ENCODE results near the gene MAGEF1. TPM values are rescaled to one million over a fixed set of nuclear protein-coding genes. Genes with fewer than 3 reads are reported as not detected.

The MAGEF1 gene, protein sequence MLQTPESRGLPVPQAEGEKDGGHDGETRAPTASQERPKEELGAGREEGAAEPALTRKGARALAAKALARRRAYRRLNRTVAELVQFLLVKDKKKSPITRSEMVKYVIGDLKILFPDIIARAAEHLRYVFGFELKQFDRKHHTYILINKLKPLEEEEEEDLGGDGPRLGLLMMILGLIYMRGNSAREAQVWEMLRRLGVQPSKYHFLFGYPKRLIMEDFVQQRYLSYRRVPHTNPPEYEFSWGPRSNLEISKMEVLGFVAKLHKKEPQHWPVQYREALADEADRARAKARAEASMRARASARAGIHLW
- total RNA-seq (10 to 100 TPM; 16.5 to 22.6 (median 19.0) TPM), polyA plus RNA-seq (10 to 100 TPM; 36.2 to 42.1 (median 38.1) TPM)
- long read RNA-seq, donor 1, transcript MAGEF1-201 (1 exons, 1,636 nt), result major isoform, 39 of 39 reads
- long read RNA-seq, donor 1, partial matches to known transcripts, result 0 of 39 reads
- long read RNA-seq, donor 1, other reads (novel, unspliced or antisense), result 0 of 39 reads
- long read RNA-seq, donor 2, transcript MAGEF1-201 (1 exons, 1,636 nt), result major isoform, 33 of 33 reads
- long read RNA-seq, donor 2, partial matches to known transcripts, result 0 of 33 reads
- long read RNA-seq, donor 2, other reads (novel, unspliced or antisense), result 0 of 33 reads

DNA sequence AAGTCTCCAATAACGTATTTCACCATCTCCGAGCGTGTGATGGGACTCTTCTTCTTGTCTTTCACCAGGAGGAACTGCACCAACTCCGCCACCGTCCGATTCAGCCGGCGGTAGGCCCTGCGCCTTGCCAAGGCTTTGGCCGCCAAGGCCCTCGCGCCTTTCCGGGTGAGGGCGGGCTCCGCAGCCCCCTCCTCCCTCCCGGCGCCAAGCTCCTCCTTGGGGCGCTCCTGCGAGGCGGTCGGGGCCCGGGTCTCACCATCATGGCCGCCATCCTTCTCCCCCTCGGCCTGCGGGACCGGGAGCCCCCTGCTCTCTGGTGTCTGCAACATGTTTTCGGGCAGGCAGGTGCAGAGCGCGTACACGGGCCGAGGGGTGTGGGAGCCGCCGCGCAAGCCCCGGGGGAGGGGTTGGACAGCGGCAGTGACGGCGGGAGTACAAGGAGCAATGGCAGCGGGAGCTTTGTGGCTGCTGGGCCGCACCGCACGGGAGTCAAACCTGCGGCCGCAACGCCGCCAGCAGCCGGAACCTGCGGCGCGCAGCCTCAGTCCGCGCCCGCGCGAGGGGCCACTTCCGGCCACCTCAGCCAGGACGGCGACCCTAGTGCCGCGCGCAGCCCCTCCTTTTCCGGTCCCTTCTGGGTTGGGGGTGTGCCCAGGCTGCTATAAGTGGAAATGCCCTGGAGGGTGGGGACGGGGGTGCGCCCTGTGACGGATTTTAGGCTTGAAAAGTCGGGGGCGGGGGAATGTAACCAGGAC is at the start of gene MAGEF1:
TSS of gene MAGEF1 (minus strand) at position 572 of the 755 bp plus-strand sequence. CDS start at position 329, 243 bp downstream.
- peaks cover 0 to 3% (median 0%) of the 10 kb centered on the region in 8 donors for H3K9me3 ChIP-seq
- 0 to 1% (median 1%) methylated on average over 25 to 67 of the region's 67 CpGs for WGBS, 5 donors
- peak; percentile 91 for DNase-seq
- intact Hi-C loops (cut with DNase I; ENCODE audit: low total_unique reads), result no loop called here
- H3K27me3 ChIP-seq (replicated peaks in 1 of 7), result no peaks in the 10 kb centered on the region
- H3K4me3 ChIP-seq, result peak within 1 kb of the TSS; percentile 57 to 90 (median 71)
- H3K36me3 ChIP-seq, result no peaks in the 10 kb centered on the region
- peaks cover 10 to 45% (median 27%) of the 10 kb centered on the region in 6 donors for H3K4me1 ChIP-seq
- H3K27ac ChIP-seq, result peak within 1 kb of the TSS; percentile 78 to 95 (median 89)
- TF ChIP-seq, protein P1, sequence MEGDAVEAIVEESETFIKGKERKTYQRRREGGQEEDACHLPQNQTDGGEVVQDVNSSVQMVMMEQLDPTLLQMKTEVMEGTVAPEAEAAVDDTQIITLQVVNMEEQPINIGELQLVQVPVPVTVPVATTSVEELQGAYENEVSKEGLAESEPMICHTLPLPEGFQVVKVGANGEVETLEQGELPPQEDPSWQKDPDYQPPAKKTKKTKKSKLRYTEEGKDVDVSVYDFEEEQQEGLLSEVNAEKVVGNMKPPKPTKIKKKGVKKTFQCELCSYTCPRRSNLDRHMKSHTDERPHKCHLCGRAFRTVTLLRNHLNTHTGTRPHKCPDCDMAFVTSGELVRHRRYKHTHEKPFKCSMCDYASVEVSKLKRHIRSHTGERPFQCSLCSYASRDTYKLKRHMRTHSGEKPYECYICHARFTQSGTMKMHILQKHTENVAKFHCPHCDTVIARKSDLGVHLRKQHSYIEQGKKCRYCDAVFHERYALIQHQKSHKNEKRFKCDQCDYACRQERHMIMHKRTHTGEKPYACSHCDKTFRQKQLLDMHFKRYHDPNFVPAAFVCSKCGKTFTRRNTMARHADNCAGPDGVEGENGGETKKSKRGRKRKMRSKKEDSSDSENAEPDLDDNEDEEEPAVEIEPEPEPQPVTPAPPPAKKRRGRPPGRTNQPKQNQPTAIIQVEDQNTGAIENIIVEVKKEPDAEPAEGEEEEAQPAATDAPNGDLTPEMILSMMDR (IDR thresholded peaks at IDR 0.05 in 8 of 11, conservative IDR thresholded peaks at IDR 0.05 in 3 of 11), result peak in 1 of 11 experiments; percentile 31
- TF ChIP-seq POLR2A (IDR thresholded peaks at IDR 0.05), result peak in 1 of 3 donors; percentile 57
- TF ChIP-seq POLR2AphosphoS5 (IDR thresholded peaks at IDR 0.05), result peak; percentile 82 to 91 (median 89)

DNA sequence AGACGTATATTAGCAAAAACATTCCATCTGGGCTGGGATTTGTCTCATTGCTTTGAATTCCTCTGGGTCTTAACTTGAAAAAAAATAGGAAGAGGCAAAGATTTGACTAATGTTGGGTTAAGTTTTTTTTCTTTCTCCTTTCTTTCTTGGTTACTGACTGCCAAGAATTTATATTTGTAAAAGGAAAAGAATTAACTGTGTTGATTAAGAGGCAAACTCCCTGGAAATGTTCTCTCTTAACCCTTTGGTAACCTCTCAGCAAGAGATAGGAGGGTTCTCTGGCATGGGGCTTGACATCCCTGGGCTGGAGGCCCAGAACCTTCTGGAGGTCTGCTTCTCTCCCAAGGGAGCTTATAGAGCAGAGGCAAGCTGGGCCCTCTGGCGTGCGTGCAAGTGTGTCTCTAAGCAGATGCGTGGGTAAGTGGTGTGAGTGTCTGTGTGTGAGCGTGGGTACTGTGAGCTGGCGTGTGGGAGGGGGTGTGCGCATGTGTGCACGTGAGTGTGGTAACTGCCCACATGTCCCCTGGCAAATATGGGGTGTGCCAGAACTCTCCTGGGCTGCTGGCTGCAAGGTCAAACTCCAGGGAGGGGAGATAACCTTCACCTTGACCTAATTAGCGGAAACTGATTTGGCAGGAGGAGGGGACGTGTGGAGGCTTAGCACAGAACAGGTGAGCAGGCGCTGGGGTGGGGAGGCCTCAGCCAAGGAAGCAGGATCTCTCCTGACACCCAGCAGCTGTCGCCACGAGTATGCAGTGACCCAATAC is 49.4 kb upstream of the MAGEF1 start:
- no peaks in the 10 kb centered on the region for H3K36me3 ChIP-seq
- DNase-seq, result peak; percentile 64
- TF ChIP-seq POLR2AphosphoS5 (IDR thresholded peaks at IDR 0.05), result no peak
- TF ChIP-seq POLR2A (IDR thresholded peaks at IDR 0.05), result no peak
- TF ChIP-seq, protein P1 (IDR thresholded peaks at IDR 0.05 in 8 of 11, conservative IDR thresholded peaks at IDR 0.05 in 3 of 11), result no peak
- no peak overlapping the region for H3K27ac ChIP-seq
- H3K9me3 ChIP-seq, result no peaks in the 10 kb centered on the region
- WGBS, 5 donors, result 59 to 82% (median 70%) methylated on average over 12 to 13 of the region's 13 CpGs
- intact Hi-C loops (cut with DNase I; ENCODE audit: low total_unique reads), result no loop called here
- peaks cover 6 to 39% (median 25%) of the 10 kb centered on the region in 6 donors for H3K4me1 ChIP-seq
- H3K4me3 ChIP-seq, result no peak overlapping the region
- H3K27me3 ChIP-seq (replicated peaks in 1 of 7), result no peaks in the 10 kb centered on the region

DNA sequence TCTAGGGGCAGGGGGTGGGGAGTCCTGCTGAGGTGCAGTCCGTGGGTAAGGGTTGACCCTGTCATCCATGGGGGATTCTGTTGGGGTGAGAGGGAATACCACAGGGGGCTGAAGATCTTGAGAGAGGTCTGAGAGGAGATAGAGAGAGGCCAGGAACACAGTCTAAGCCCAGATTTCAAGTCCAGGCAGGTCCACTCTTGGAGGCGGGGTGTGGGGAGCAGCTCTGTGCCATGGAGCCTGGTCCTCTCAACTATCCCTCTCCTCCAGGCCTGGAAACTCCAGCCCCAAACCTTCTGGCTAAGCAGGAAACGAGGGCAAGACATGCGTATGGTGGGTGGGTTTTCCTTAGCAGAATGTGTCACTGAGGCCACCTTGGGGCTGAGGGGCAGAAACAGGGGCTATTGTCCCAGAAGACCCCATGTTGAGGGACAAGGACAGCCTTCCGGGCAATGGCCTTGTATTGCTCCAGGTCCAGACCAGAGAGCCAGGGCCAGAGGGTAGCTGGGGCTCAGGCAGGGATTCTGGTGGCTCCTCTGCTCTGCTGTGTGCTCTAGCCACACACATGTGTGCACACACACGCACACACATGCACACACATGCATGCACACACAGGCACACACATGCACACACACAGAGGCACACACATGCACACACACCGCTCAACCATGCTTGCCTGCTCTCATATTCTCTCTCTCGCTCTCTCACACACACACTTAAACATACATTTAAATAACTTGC is 48.6 kb upstream of the MAGEF1 start:
- Histone ChIP-seq H3K27me3 (replicated peaks in 1 of 7) (no peaks in the 10 kb centered on the region), H3K36me3 (no peaks in the 10 kb centered on the region), H3K4me3 (no peak overlapping the region), H3K9me3 (no peaks in the 10 kb centered on the region), H3K4me1 (peaks cover 13 to 39% (median 26%) of the 10 kb centered on the region in 6 donors), H3K27ac (no peak overlapping the region)
- no peak for TF ChIP-seq POLR2A (IDR thresholded peaks at IDR 0.05)
- no peak for TF ChIP-seq POLR2AphosphoS5 (IDR thresholded peaks at IDR 0.05)
- TF ChIP-seq, protein P1 (IDR thresholded peaks at IDR 0.05 in 8 of 11, conservative IDR thresholded peaks at IDR 0.05 in 3 of 11), result no peak
- DNase-seq, result peak; percentile 49
- WGBS, 5 donors, result 88 to 94% (median 89%) methylated on average over 7 to 8 of the region's 8 CpGs
- intact Hi-C loops (cut with DNase I; ENCODE audit: low total_unique reads), result no loop called here
